GM21717 (cell line): ENCODE data around the gene PLA2G4D.

Experiments
- ATAC-seq: cut with Tn5 transposase; IDR thresholded peaks from one replicate; pipeline ENCODE4 v1.9.1; 2021; ENCODE audit warnings: mild to moderate bottlenecking, moderate library complexity; ENCODE audit not compliant: unreplicated experiment

Gene PLA2G4D

GRCh38 chr15:42094512-42094963 is at the start of gene PLA2G4D:
Gene PLA2G4D, minus strand, starts transcription at chr15:42094562. Its CDS starts 103 bp downstream, at chr15:42094459.
- ATAC-seq, result no peak

- no peak for ATAC-seq
Measured at GRCh38 chr15:42143356-42143755, 49.0 kb upstream of the PLA2G4D start.

- no peak for ATAC-seq
Measured at GRCh38 chr15:42141795-42142667, 47.7 kb upstream of the PLA2G4D start.

- no peak for ATAC-seq
Measured at GRCh38 chr15:42141246-42141645, 46.9 kb upstream of the PLA2G4D start.

- no peak for ATAC-seq
Measured at GRCh38 chr15:42140383-42141070, 46.2 kb upstream of the PLA2G4D start.

GRCh38 chr15:42139596-42139995 is 45.2 kb upstream of the PLA2G4D start:
- ATAC-seq, result no peak

- ATAC-seq, result no peak
Measured at GRCh38 chr15:42138968-42139386, 44.6 kb upstream of the PLA2G4D start.

GRCh38 chr15:42138411-42138810 is 44.0 kb upstream of the PLA2G4D start:
- ATAC-seq, result no peak

- ATAC-seq, result no peak
Measured at GRCh38 chr15:42137461-42138261, 43.3 kb upstream of the PLA2G4D start.

GRCh38 chr15:42136513-42136912 is 42.2 kb upstream of the PLA2G4D start:
- ATAC-seq, result no peak

GRCh38 chr15:42135351-42135750 is 41.0 kb upstream of the PLA2G4D start:
- ATAC-seq, result no peak

- ATAC-seq, result no peak
Measured at GRCh38 chr15:42134617-42135245, 40.4 kb upstream of the PLA2G4D start.

- no peak for ATAC-seq
Measured at GRCh38 chr15:42133886-42134502, 39.6 kb upstream of the PLA2G4D start.

- no peak for ATAC-seq
Measured at GRCh38 chr15:42133356-42133755, 39.0 kb upstream of the PLA2G4D start.

GRCh38 chr15:42131826-42132806 is 37.8 kb upstream of the PLA2G4D start:
- ATAC-seq, result no peak

- ATAC-seq, result no peak
Measured at GRCh38 chr15:42131006-42131405, 36.6 kb upstream of the PLA2G4D start.

- no peak for ATAC-seq
Measured at GRCh38 chr15:42130246-42130986, 36.1 kb upstream of the PLA2G4D start.

- ATAC-seq, result no peak
Measured at GRCh38 chr15:42129364-42129763, 35.0 kb upstream of the PLA2G4D start.
